Measurements from ENCODE around the gene LHPP. TPM values are rescaled to one million over a fixed set of nuclear protein-coding genes. Genes with fewer than 3 reads are reported as not detected.
"Not testable (repeated sequence)": the region's sequence is repeated elsewhere in the genome, so short reads cannot be mapped to it uniquely, and the experiment has no call there.

Gene LHPP
- total RNA-seq, 1 experiment from 2014 or later = 8.2 TPM

GRCh38 chr10:124569623-124570470 lies 108.2 kb downstream of the LHPP start:
- DNase-seq (ENCODE audit: low spot score) = no peak

GRCh38 chr10:124570646-124571045 lies 109.0 kb downstream of the LHPP start:
- no peak for DNase-seq (ENCODE audit: low spot score)

GRCh38 chr10:124572751-124573150 lies 111.1 kb downstream of the LHPP start:
- no peak for DNase-seq (ENCODE audit: low spot score)

GRCh38 chr10:124573726-124574455 lies 112.3 kb downstream of the LHPP start:
- no peak for DNase-seq (ENCODE audit: low spot score)

GRCh38 chr10:124574456-124575070 lies 112.9 kb downstream of the LHPP start:
- DNase-seq (ENCODE audit: low spot score) = no peak

GRCh38 chr10:124575107-124576035 lies 113.7 kb downstream of the LHPP start:
- DNase-seq (ENCODE audit: low spot score) = no peak

- DNase-seq (ENCODE audit: low spot score) = no peak
Measured at GRCh38 chr10:124576526-124577420, 115.2 kb downstream of the LHPP start.

- no peak for DNase-seq (ENCODE audit: low spot score)
Measured at GRCh38 chr10:124577651-124578050, 116.0 kb downstream of the LHPP start.

GRCh38 chr10:124578231-124579010 lies 116.8 kb downstream of the LHPP start:
- no peak for DNase-seq (ENCODE audit: low spot score)

GRCh38 chr10:124579011-124579399 lies 117.4 kb downstream of the LHPP start:
- DNase-seq (ENCODE audit: low spot score) = no peak

- no peak for DNase-seq (ENCODE audit: low spot score)
Measured at GRCh38 chr10:124586142-124586541, 124.5 kb downstream of the LHPP start.

GRCh38 chr10:124587811-124588211 lies 126.2 kb downstream of the LHPP start:
- no peak for DNase-seq (ENCODE audit: low spot score)

- DNase-seq (ENCODE audit: low spot score) = not testable (repeated sequence)
Measured at GRCh38 chr10:124588341-124588735, 126.7 kb downstream of the LHPP start.

GRCh38 chr10:124588736-124589490 lies 127.3 kb downstream of the LHPP start:
- no peak for DNase-seq (ENCODE audit: low spot score)

- no peak for DNase-seq (ENCODE audit: low spot score)
Measured at GRCh38 chr10:124589491-124590041, 127.9 kb downstream of the LHPP start.

GRCh38 chr10:124590216-124591122 lies 128.8 kb downstream of the LHPP start:
- DNase-seq (ENCODE audit: low spot score) = no peak

- no peak for DNase-seq (ENCODE audit: low spot score)
Measured at GRCh38 chr10:124591123-124591495, 129.5 kb downstream of the LHPP start.

- no peak for DNase-seq (ENCODE audit: low spot score)
Measured at GRCh38 chr10:124592101-124592500, 130.5 kb downstream of the LHPP start.
